GM18520 (cell line): Measurements from ENCODE around the gene MAL.

Experiments used
- ATAC-seq: cut with Tn5 transposase; IDR thresholded peaks from one replicate; pipeline ENCODE4 v1.9.1; 2021; ENCODE audit not compliant: unreplicated experiment

The MAL gene

GRCh38 chr2:95060446-95061118 lies 35.1 kb downstream of the MAL start:
- ATAC-seq, result no peak

- ATAC-seq, result no peak
Measured at GRCh38 chr2:95061119-95061512, 35.6 kb downstream of the MAL start.

GRCh38 chr2:95061601-95062183 lies 36.2 kb downstream of the MAL start:
- no peak for ATAC-seq

GRCh38 chr2:95062242-95063085 lies 37.0 kb downstream of the MAL start:
- peak; percentile 20 for ATAC-seq

GRCh38 chr2:95063086-95063958 lies 37.8 kb downstream of the MAL start:
- peak; percentile 84 for ATAC-seq

GRCh38 chr2:95068256-95068655 lies 42.7 kb downstream of the MAL start:
- ATAC-seq, result no peak

GRCh38 chr2:95069465-95069864 lies 44.0 kb downstream of the MAL start:
- no peak for ATAC-seq

GRCh38 chr2:95071856-95072255 lies 46.3 kb downstream of the MAL start:
- no peak for ATAC-seq

GRCh38 chr2:95072424-95072823 lies 46.9 kb downstream of the MAL start:
- no peak for ATAC-seq

- ATAC-seq, result no peak
Measured at GRCh38 chr2:95073856-95074662, 48.6 kb downstream of the MAL start.

- ATAC-seq, result no peak
Measured at GRCh38 chr2:95074663-95075439, 49.3 kb downstream of the MAL start.

GRCh38 chr2:95075440-95076132 lies 50.1 kb downstream of the MAL start:
- ATAC-seq, result no peak

- peak; percentile 54 for ATAC-seq
Measured at GRCh38 chr2:95076705-95077529, 51.4 kb downstream of the MAL start.

- no peak for ATAC-seq
Measured at GRCh38 chr2:95077530-95077825, 52.0 kb downstream of the MAL start.

GRCh38 chr2:95077861-95078603 lies 52.5 kb downstream of the MAL start:
- ATAC-seq, result no peak

- no peak for ATAC-seq
Measured at GRCh38 chr2:95079199-95079683, 53.7 kb downstream of the MAL start.

- ATAC-seq, result no peak
Measured at GRCh38 chr2:95082477-95082876, 57.0 kb downstream of the MAL start.
